Natural killer cell (primary cell): ENCODE data around the gene SVOPL. TPM values are rescaled to one million over a fixed set of nuclear protein-coding genes. Genes with fewer than 3 reads are reported as not detected.

Experiments
- ATAC-seq, 3 donors: fragments of 150-1000 bp in 2 of 3; fragments of 200-7000 bp in 1 of 3; cut with Tn5 transposase; 1 replicate in 1 of 3; 2 replicates in 2 of 3; pipeline ENCODE4 v1.10.0; 2021; ENCODE audit warnings: mild to moderate bottlenecking in 2 of 3, moderate library complexity in 2 of 3
- DNase-seq, 2 donors: peaks; one replicate each; pipeline versions ENCODE4 v3.0.0 to v3.0.0-alpha.2; 2013 to 2021; ENCODE audit warnings: mixed read lengths in 1 of 2
- H3K27ac ChIP-seq: one replicate; pipeline ENCODE4 v1.5.1; 2013; ENCODE audit warnings: mild to moderate bottlenecking, low read length
- H3K27me3 ChIP-seq: one replicate; pipeline ENCODE4 v1.6.1; 2013; ENCODE audit warnings: low read length; ENCODE audit not compliant: control insufficient read depth, insufficient read depth
- H3K36me3 ChIP-seq: one replicate; pipeline ENCODE4 v1.6.1; 2013; ENCODE audit warnings: low read length; ENCODE audit not compliant: control insufficient read depth, insufficient read depth
- H3K4me1 ChIP-seq: one replicate; pipeline ENCODE4 v1.6.1; 2013; ENCODE audit warnings: low read length; ENCODE audit not compliant: control insufficient read depth, insufficient read depth
- H3K4me3 ChIP-seq: one replicate; pipeline ENCODE4 v1.5.1; 2013; ENCODE audit warnings: low read length
- H3K9me3 ChIP-seq: one replicate; pipeline ENCODE4 v1.6.1; 2013; ENCODE audit warnings: low read length; ENCODE audit not compliant: control insufficient read depth, insufficient read depth
- H3K27ac Mint-ChIP-seq, 2 donors: one replicate each; pipeline ENCODE4 v1.8.0; 2022; ENCODE audit warnings: mild to moderate bottlenecking in 2 of 2, mixed read lengths in 2 of 2, moderate library complexity in 1 of 2
- H3K27me3 Mint-ChIP-seq, 2 donors: one replicate each; pipeline ENCODE4 v1.8.0; 2022; ENCODE audit warnings: low read depth in 2 of 2, mixed read lengths in 2 of 2
- H3K36me3 Mint-ChIP-seq: one replicate; pipeline ENCODE4 v1.8.0; 2022; ENCODE audit warnings: mixed read lengths
- H3K4me1 Mint-ChIP-seq, 2 donors: one replicate each; pipeline ENCODE4 v1.8.0; 2022; ENCODE audit warnings: mixed read lengths in 2 of 2
- H3K4me3 Mint-ChIP-seq: one replicate; pipeline ENCODE4 v1.8.0; 2022; ENCODE audit warnings: mild to moderate bottlenecking, moderate library complexity, mixed read lengths
- H3K9me3 Mint-ChIP-seq, 2 donors: one replicate each; pipeline ENCODE4 v1.8.0; 2022; ENCODE audit warnings: mixed read lengths in 2 of 2
- WGBS: methylation state at CpG from one replicate; pipeline ENCODE4 v1.1.7; 2013; ENCODE audit warnings: missing lambda C conversion rate; ENCODE audit not compliant: insufficient coverage; 5-methylcytosine and 5-hydroxymethylcytosine counted together
- intact Hi-C: fragments of 100-400 bp; cut with micrococcal nuclease; formaldehyde crosslinking; loops from one replicate; pipeline ENCODE4 v1.14.2; 2022
- total RNA-seq, 4 donors: library from RNA; stranded (reverse); fragments of 120-200 nt in 1 of 4; gene quantifications; one replicate each; pipeline versions ENCODE4 v1.2.3 to v1.2.4, GENCODE V29; 2013 to 2022
- TF ChIP-seq, protein P1 (sequence below): fragments of 200-600 bp; IDR thresholded peaks from one replicate; pipeline ENCODE4 v1.8.0; 2022; ENCODE audit warnings: antibody characterized with exemption

Gene SVOPL
- total RNA-seq, 3 donors from 2014 or later (not counting 1 experiment from before 2014, with no cell fraction given): not detected

DNA sequence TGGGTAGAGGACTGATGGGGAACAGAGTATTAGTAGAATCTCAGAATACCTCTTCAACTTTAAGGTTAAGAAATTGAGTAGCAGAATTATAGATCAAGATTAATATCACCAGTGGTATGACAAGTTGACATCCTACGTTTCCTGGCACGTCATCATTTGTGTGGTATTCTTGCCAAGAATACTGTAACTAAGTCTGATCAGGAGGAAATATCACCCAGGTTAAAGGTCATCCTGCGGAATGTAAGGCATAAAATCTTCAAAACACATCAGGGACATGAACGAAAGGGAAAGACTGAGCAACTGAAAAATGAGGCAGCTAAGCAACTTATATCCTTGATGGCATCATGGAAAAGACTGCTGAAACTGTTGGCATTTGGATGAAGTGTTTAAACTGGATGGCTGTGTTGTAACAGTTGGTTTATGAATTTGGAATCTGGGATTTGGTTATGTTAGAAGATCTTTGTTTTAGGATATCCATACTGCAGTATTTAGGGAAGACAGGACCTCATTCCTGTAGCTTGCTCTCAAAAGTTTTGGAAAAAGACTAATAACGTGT, 155.0 kb downstream of the SVOPL start:
- H3K4me3 ChIP-seq: no peak overlapping the region
- no peaks in the 10 kb centered on the region for H3K27me3 ChIP-seq
- H3K36me3 ChIP-seq: peaks cover 4% of the 10 kb centered on the region
- ATAC-seq: no peak
- no peaks in the 10 kb centered on the region for H3K9me3 ChIP-seq
- no peak for DNase-seq
- no peak overlapping the region for H3K27ac Mint-ChIP-seq
- peaks cover 21 to 29% of the 10 kb centered on the region in 2 donors for H3K4me1 Mint-ChIP-seq
- H3K27me3 Mint-ChIP-seq: no peaks in the 10 kb centered on the region
- H3K36me3 Mint-ChIP-seq: peaks cover 28% of the 10 kb centered on the region
- H3K9me3 Mint-ChIP-seq: no peaks in the 10 kb centered on the region
- intact Hi-C loops: no loop called here
- WGBS: 96% methylated on average over 5 of the region's 5 CpGs
- TF ChIP-seq, protein P1, sequence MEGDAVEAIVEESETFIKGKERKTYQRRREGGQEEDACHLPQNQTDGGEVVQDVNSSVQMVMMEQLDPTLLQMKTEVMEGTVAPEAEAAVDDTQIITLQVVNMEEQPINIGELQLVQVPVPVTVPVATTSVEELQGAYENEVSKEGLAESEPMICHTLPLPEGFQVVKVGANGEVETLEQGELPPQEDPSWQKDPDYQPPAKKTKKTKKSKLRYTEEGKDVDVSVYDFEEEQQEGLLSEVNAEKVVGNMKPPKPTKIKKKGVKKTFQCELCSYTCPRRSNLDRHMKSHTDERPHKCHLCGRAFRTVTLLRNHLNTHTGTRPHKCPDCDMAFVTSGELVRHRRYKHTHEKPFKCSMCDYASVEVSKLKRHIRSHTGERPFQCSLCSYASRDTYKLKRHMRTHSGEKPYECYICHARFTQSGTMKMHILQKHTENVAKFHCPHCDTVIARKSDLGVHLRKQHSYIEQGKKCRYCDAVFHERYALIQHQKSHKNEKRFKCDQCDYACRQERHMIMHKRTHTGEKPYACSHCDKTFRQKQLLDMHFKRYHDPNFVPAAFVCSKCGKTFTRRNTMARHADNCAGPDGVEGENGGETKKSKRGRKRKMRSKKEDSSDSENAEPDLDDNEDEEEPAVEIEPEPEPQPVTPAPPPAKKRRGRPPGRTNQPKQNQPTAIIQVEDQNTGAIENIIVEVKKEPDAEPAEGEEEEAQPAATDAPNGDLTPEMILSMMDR: no peak
- H3K4me1 ChIP-seq: no peaks in the 10 kb centered on the region
- no peak overlapping the region for H3K4me3 Mint-ChIP-seq
- no peak overlapping the region for H3K27ac ChIP-seq

DNA sequence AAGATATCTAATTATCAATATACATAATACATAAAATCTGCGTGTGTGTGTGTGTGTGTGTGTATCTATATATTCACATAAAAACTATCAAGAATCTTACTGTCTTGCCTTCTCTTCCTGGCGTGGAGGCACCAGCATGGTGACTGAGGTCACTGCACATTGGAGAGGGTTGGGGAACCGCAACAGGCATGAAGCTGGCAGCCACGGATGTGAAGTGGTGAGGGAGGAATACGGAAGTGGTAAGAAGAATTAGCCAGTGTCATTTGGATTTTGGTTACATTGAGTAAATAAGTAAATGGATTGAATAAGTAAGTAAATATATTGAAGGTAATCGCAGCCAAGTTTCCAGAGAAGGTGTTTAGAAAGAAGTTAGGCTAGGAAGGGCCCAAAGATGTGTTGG, 156.0 kb downstream of the SVOPL start:
- Mint-ChIP-seq H3K27me3 (no peaks in the 10 kb centered on the region), H3K27ac (no peak overlapping the region), H3K4me3 (no peak overlapping the region), H3K9me3 (no peaks in the 10 kb centered on the region), H3K36me3 (peaks cover 28% of the 10 kb centered on the region), H3K4me1 (peaks cover 21 to 29% of the 10 kb centered on the region in 2 donors)
- intact Hi-C loops: no loop called here
- no peaks in the 10 kb centered on the region for H3K9me3 ChIP-seq
- no peaks in the 10 kb centered on the region for H3K27me3 ChIP-seq
- peaks cover 3% of the 10 kb centered on the region for H3K36me3 ChIP-seq
- 79% methylated on average over 5 of the region's 6 CpGs for WGBS
- no peak overlapping the region for H3K4me3 ChIP-seq
- no peak for DNase-seq
- ATAC-seq: no peak
- TF ChIP-seq, protein P1: no peak
- H3K27ac ChIP-seq: no peak overlapping the region
- no peaks in the 10 kb centered on the region for H3K4me1 ChIP-seq

Other genes with a start within 250 kb of the SVOPL start
- 10 to 100 TPM; 15.2 to 19.1 (median 18.9) TPM for gene TRIM24, start 241.1 kb downstream of the SVOPL start, total RNA-seq
- gene TMEM213, start 96.6 kb upstream of the SVOPL start, total RNA-seq: not detected
- not detected for gene ATP6V0A4, start 96.8 kb upstream of the SVOPL start, total RNA-seq